ENCODE measurements around the gene ACO2. TPM values are rescaled to one million over a fixed set of nuclear protein-coding genes. Genes with fewer than 3 reads are reported as not detected.
A peak's percentile ranks its signal among the peaks of the same experiment; 100 is the strongest.

ACO2 gene
- total and polyA plus RNA-seq, 10 of the 15 experiments (the other 5 are each of a cell fraction or from before 2014, with no cell fraction given): 21.4 to 214 (median 88.5) TPM

DNA sequence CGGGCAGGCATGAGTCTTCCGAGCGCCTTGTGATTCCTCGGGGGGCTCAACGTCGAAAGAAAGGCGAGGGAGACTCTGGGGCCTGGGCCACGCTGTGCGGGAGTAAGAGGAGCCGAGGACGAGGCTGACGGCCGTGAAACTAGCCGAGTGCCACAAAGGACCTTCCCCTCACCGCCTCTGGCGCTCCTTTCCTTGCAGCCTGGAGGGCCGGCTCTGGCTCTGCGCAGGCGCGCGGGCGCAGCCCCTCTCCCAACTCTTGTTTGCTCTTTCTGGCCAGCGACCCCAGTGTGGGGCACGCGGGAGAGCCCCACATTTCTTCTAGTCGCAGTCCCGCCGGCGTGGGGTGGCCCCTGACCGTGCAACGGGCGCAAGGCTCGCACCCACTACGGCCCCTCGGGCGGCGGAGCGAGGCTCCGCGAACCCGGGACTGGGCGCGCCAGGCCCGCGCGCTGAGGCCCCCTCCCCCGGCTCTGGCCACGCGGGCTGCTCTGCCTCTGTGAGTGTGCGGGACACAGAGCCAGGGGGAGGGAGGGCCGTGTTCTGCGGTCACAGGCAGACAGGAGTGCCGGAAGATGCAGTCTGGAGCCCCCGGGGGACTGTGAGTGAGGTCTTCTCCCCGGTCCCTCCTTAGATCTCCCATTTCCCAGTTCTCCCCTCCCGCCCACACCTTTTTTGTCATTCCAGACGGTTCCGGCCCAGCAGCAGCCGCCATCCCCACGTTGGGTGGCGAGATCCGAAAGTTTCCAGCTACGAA lies 21.3 kb upstream of the ACO2 start (continued):
- TF ChIP-seq ESRRA (IDR thresholded peaks at IDR 0.05; ENCODE audit: low read length) (no peak), MEF2A (IDR thresholded peaks at IDR 0.05; ENCODE audit: insufficient read depth, low read depth, low read length) (no peak), HSF1 (IDR thresholded peaks at IDR 0.05; ENCODE audit: low read depth, low read length) (no peak), NR2F1 (conservative IDR thresholded peaks at IDR 0.05) (no peak), IKZF2 (IDR thresholded peaks at IDR 0.05) (no peak), CHD2 (IDR thresholded peaks at IDR 0.05; ENCODE audit: borderline replicate concordance, low read depth, low read length) (peak; percentile 26; the same call in 1 of the 2 replicates), CREB1 (IDR thresholded peaks at IDR 0.05; ENCODE audit: low read depth) (no peak), CHD4 (IDR thresholded peaks at IDR 0.05) (no peak), RAD21 (IDR thresholded peaks at IDR 0.05; ENCODE audit: insufficient read depth, low read depth, low read length) (no peak), SPI1 (IDR thresholded peaks at IDR 0.05; ENCODE audit: borderline replicate concordance, insufficient read depth, low read depth, low read length) (no peak), HDGF (IDR thresholded peaks at IDR 0.05) (no peak), CHD1 (IDR thresholded peaks at IDR 0.05; ENCODE audit: low read depth, low read length) (no peak; the same call in 1 of the 2 replicates), SMC3 (IDR thresholded peaks at IDR 0.05; ENCODE audit: borderline replicate concordance, low read length) (no peak), ZNF24 (IDR thresholded peaks at IDR 0.05) (no peak), ZBTB11 (CRISPR knock-in tag; IDR thresholded peaks at IDR 0.05) (no peak), MYB (IDR thresholded peaks at IDR 0.05; ENCODE audit: borderline replicate concordance, low read depth, low read length) (no peak), HCFC1 (IDR thresholded peaks at IDR 0.05; ENCODE audit: low read length) (no peak), BRCA1 (IDR thresholded peaks at IDR 0.05; ENCODE audit: low read depth, low read length) (no peak), LARP7 (IDR thresholded peaks at IDR 0.05) (peak; percentile 85), STAT3 (IDR thresholded peaks at IDR 0.05; ENCODE audit: low read depth, low read length) (no peak), GABPA (IDR thresholded peaks at IDR 0.05; ENCODE audit: low read depth) (no peak), RELB (IDR thresholded peaks at IDR 0.05; ENCODE audit: low read depth) (no peak), PAX5 (IDR thresholded peaks at IDR 0.05; ENCODE audit: borderline replicate concordance, low read depth, low read length) (no peak)
- TF ChIP-seq, protein P1, sequence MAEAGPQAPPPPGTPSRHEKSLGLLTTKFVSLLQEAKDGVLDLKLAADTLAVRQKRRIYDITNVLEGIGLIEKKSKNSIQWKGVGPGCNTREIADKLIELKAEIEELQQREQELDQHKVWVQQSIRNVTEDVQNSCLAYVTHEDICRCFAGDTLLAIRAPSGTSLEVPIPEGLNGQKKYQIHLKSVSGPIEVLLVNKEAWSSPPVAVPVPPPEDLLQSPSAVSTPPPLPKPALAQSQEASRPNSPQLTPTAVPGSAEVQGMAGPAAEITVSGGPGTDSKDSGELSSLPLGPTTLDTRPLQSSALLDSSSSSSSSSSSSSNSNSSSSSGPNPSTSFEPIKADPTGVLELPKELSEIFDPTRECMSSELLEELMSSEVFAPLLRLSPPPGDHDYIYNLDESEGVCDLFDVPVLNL (IDR thresholded peaks at IDR 0.05; ENCODE audit: low read depth, low read length): no peak

Data from GM12878 (cell line).